H9 (cell line): Measurements from ENCODE around the gene EXOC3. TPM values are rescaled to one million over a fixed set of nuclear protein-coding genes. Genes with fewer than 3 reads are reported as not detected.

Experiments used
- DNase-seq: peaks from one replicate; pipeline ENCODE4 v3.0.0-alpha.2; 2017
- H2AFZ ChIP-seq: one replicate; pipeline ENCODE4 v1.6.1; 2013; ENCODE audit warnings: mild to moderate bottlenecking, low read length, control low read depth, moderate library complexity
- H2AK5ac ChIP-seq: 2 replicates; pipeline ENCODE4 v1.6.1; 2013; ENCODE audit warnings: low read length, control low read depth, mixed read lengths; ENCODE audit not compliant: insufficient read length
- H2BK120ac ChIP-seq: one replicate; pipeline ENCODE4 v1.6.1; 2013; ENCODE audit warnings: low read depth, mild to moderate bottlenecking, low read length, control low read depth, inconsistent platforms; ENCODE audit not compliant: poor library complexity, severe bottlenecking
- H2BK12ac ChIP-seq: 2 replicates; pipeline ENCODE4 v1.6.1; 2013; ENCODE audit warnings: low read length, control low read depth, mixed read lengths, low read depth; ENCODE audit not compliant: insufficient read length
- H2BK15ac ChIP-seq: 2 replicates; pipeline ENCODE4 v1.6.1; 2013; ENCODE audit warnings: low read depth, low read length, control low read depth
- H2BK20ac ChIP-seq: one replicate; pipeline ENCODE4 v1.6.1; 2013; ENCODE audit warnings: low read depth, mild to moderate bottlenecking, low read length, control low read depth, inconsistent platforms; ENCODE audit not compliant: poor library complexity, severe bottlenecking
- H2BK5ac ChIP-seq: 2 replicates; pipeline ENCODE4 v1.6.1; 2013; ENCODE audit warnings: low read length, control low read depth, mixed read lengths; ENCODE audit not compliant: insufficient read length
- H3K14ac ChIP-seq: 2 replicates; pipeline ENCODE4 v1.6.1; 2013; ENCODE audit warnings: low read length, control low read depth; ENCODE audit not compliant: insufficient read depth
- H3K18ac ChIP-seq: 2 replicates; pipeline ENCODE4 v1.6.1; 2013; ENCODE audit warnings: low read depth, mild to moderate bottlenecking, mixed read lengths, low read length, control low read depth; ENCODE audit not compliant: insufficient read length
- H3K23ac ChIP-seq: 2 replicates; pipeline ENCODE4 v1.6.1; 2013; ENCODE audit warnings: low read length, control low read depth, mixed read lengths, low read depth; ENCODE audit not compliant: insufficient read length
- H3K23me2 ChIP-seq: 2 replicates; pipeline ENCODE4 v1.6.1; 2013; ENCODE audit warnings: low read depth, mild to moderate bottlenecking, mixed read lengths, low read length, control low read depth; ENCODE audit not compliant: insufficient read length, poor library complexity, severe bottlenecking
- H3K27ac ChIP-seq: 2 replicates; pipeline ENCODE4 v1.5.1; 2013; ENCODE audit warnings: low read length, control low read depth, mixed read lengths, low read depth; ENCODE audit not compliant: insufficient read length
- H3K27me3 ChIP-seq: 2 replicates; pipeline ENCODE4 v1.6.1; 2013; ENCODE audit warnings: low read length, control low read depth, inconsistent platforms; ENCODE audit not compliant: insufficient read depth
- H3K4ac ChIP-seq: 2 replicates; pipeline ENCODE4 v1.6.1; 2013; ENCODE audit warnings: low read depth, mild to moderate bottlenecking, control low read depth, inconsistent platforms, low read length, moderate library complexity
- H3K4me1 ChIP-seq: 2 replicates; pipeline ENCODE4 v1.6.1; 2013; ENCODE audit warnings: low read length, control low read depth, inconsistent platforms; ENCODE audit not compliant: insufficient read depth
- H3K4me2 ChIP-seq: 2 replicates; pipeline ENCODE4 v1.6.1; 2013; ENCODE audit warnings: low read length, control low read depth, mixed read lengths; ENCODE audit not compliant: insufficient read length, insufficient read depth
- H3K56ac ChIP-seq: 2 replicates; pipeline ENCODE4 v1.6.1; 2013; ENCODE audit warnings: low read depth, mild to moderate bottlenecking, mixed read lengths, low read length, control low read depth; ENCODE audit not compliant: insufficient read length
- H3K79me1 ChIP-seq: 2 replicates; pipeline ENCODE4 v1.6.1; 2013; ENCODE audit warnings: low read depth, mild to moderate bottlenecking, moderate library complexity, low read length, control low read depth, inconsistent platforms; ENCODE audit not compliant: insufficient read depth, poor library complexity, severe bottlenecking
- H3K79me2 ChIP-seq: 2 replicates; pipeline ENCODE4 v1.6.1; 2013; ENCODE audit warnings: low read length, control low read depth, inconsistent platforms; ENCODE audit not compliant: insufficient read depth
- H3K9ac ChIP-seq: 2 replicates; pipeline ENCODE4 v1.6.1; 2013; ENCODE audit warnings: low read length, control low read depth, mixed read lengths; ENCODE audit not compliant: insufficient read length; ENCODE audit errors: extremely low read depth
- H3K9me3 ChIP-seq: one replicate; pipeline ENCODE4 v1.6.1; 2013; ENCODE audit warnings: low read depth, low read length, inconsistent platforms; ENCODE audit not compliant: control insufficient read depth
- H3T11ph ChIP-seq: one replicate; pipeline ENCODE4 v1.6.1; 2013; ENCODE audit warnings: mild to moderate bottlenecking, low read length, control low read depth, inconsistent platforms
- H4K20me1 ChIP-seq: one replicate; pipeline ENCODE4 v1.6.1; 2013; ENCODE audit not compliant: control insufficient read depth, insufficient read length, insufficient read depth
- H4K5ac ChIP-seq: 2 replicates; pipeline ENCODE4 v1.6.1; 2013; ENCODE audit warnings: low read depth, mild to moderate bottlenecking, mixed read lengths, low read length, control low read depth; ENCODE audit not compliant: insufficient read length
- H4K8ac ChIP-seq: replicated peaks from 2 replicates; pipeline ENCODE4 v1.6.1; 2013; ENCODE audit warnings: low read length, control low read depth, mixed read lengths, low read depth; ENCODE audit not compliant: insufficient read length
- H4K91ac ChIP-seq: 2 replicates; pipeline ENCODE4 v1.6.1; 2013; ENCODE audit warnings: low read depth, mild to moderate bottlenecking, moderate library complexity, mixed read lengths, low read length, control low read depth; ENCODE audit not compliant: insufficient read length
- H3K27ac Mint-ChIP-seq, 3 experiments: 2 replicates in 2 of 3; 3 replicates in 1 of 3; pipeline ENCODE4 v1.8.0; 2020 to 2021; ENCODE audit warnings: mixed read lengths in 3 of 3, mild to moderate bottlenecking in 1 of 3, moderate library complexity in 1 of 3
- H3K27me3 Mint-ChIP-seq: 2 replicates; pipeline ENCODE4 v1.8.0; 2021; ENCODE audit warnings: low read depth, mild to moderate bottlenecking, moderate library complexity, mixed read lengths
- H3K36me3 Mint-ChIP-seq, 3 experiments: 2 replicates in 2 of 3; 3 replicates in 1 of 3; pipeline ENCODE4 v1.8.0; 2020 to 2021; ENCODE audit warnings: low read depth in 3 of 3, mixed read lengths in 3 of 3; ENCODE audit not compliant: insufficient read depth in 1 of 3
- H3K4me1 Mint-ChIP-seq, 2 experiments: 2 replicates each; pipeline ENCODE4 v1.8.0; 2020; ENCODE audit warnings: mixed read lengths in 2 of 2
- H3K4me3 Mint-ChIP-seq, 2 experiments: 2 replicates in 1 of 2; 3 replicates in 1 of 2; pipeline ENCODE4 v1.8.0; 2020 to 2021; ENCODE audit warnings: mild to moderate bottlenecking in 2 of 2, mixed read lengths in 2 of 2, moderate library complexity in 1 of 2
- H3K9me3 Mint-ChIP-seq, 2 experiments: 2 replicates in 1 of 2; 3 replicates in 1 of 2; pipeline ENCODE4 v1.8.0; 2020; ENCODE audit warnings: mild to moderate bottlenecking in 2 of 2, mixed read lengths in 2 of 2, moderate library complexity in 1 of 2
- CTCF ChIP-seq: fragments of 200-600 bp; sonication (generic); conservative IDR thresholded peaks from 3 replicates; pipeline ENCODE4 v1.8.0; 2021; ENCODE audit warnings: antibody characterized with exemption, mild to moderate bottlenecking
- WGBS: extraction: QIAGEN DNeasy Blood & Tissue Kit; methylation state at CpG from one replicate; pipeline ENCODE4 v1.1.7; 2013; ENCODE audit warnings: missing lambda C conversion rate, low lambda C conversion rate, mixed read lengths; ENCODE audit not compliant: insufficient read length; ENCODE audit errors: extremely low coverage; 5-methylcytosine and 5-hydroxymethylcytosine counted together
- total RNA-seq: library from RNA; stranded (reverse); gene quantifications from 2 replicates; pipeline ENCODE4 v1.2.1, GENCODE V29; 2021

EXOC3 gene
- total RNA-seq, 1 experiment from 2014 or later, result 36.7 TPM

DNA sequence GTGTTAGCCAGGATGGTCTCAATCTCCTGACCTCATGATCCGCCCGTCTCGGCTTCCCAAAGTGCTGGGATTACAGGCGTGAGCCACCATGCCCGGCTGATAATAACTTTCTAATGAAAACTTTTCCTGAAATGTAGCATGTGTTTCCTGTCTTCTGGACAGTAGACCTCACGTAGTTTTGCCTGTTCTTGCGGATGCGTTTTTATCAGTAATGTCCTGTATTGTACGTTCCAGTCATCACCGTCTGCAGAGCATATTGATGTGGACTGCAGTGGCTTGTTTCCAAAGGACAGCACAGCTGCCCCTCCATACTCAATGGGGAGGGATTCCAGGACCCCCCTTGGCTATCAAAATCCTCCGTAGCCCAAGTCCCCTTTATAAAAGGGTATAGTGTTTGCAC is 12.8 kb downstream of the EXOC3 start:
- peaks cover 13% of the 10 kb centered on the region in 2 experiments for H3K4me1 Mint-ChIP-seq

More for the DNA sequence above, 12.8 kb downstream of the EXOC3 start:
- no peak overlapping the region for H3K14ac ChIP-seq
- H3K4me2 ChIP-seq, result no peak overlapping the region
- no peaks in the 10 kb centered on the region; the same call in 1 of the 2 replicates for H3K4me1 ChIP-seq
- no peaks in the 10 kb centered on the region for H3K27me3 Mint-ChIP-seq
- H2AK5ac ChIP-seq, result no peak overlapping the region
- H4K8ac ChIP-seq, result no peak overlapping the region
- H2BK120ac ChIP-seq, result no peak overlapping the region
- peaks cover 43 to 88% (median 77%) of the 10 kb centered on the region in 3 experiments for H3K36me3 Mint-ChIP-seq
- no peak overlapping the region for H2BK20ac ChIP-seq
- no peak for TF ChIP-seq CTCF
- no peak overlapping the region for H3K18ac ChIP-seq
- peak; percentile 3 for DNase-seq
- H3K23me2 ChIP-seq, result no peaks in the 10 kb centered on the region
- no peak overlapping the region for H3T11ph ChIP-seq
- no peaks in the 10 kb centered on the region for H3K79me2 ChIP-seq
- H2AFZ ChIP-seq, result no peak overlapping the region
- no CpG with 5 or more reads among the region's 11 CpGs for WGBS
- H3K79me1 ChIP-seq, result no peaks in the 10 kb centered on the region
- no peak overlapping the region for H3K27ac ChIP-seq
- H3K4me3 Mint-ChIP-seq, result no peak overlapping the region
- no peak overlapping the region for H4K91ac ChIP-seq
- H3K9me3 Mint-ChIP-seq, result peaks cover 10 to 15% of the 10 kb centered on the region in 2 experiments
- no peak overlapping the region for H3K56ac ChIP-seq
- no peak overlapping the region for H3K4ac ChIP-seq
- H3K27me3 ChIP-seq, result no peaks in the 10 kb centered on the region
- H2BK15ac ChIP-seq, result no peak overlapping the region
- H3K27ac Mint-ChIP-seq, result no peak overlapping the region; a peak in 2 of 7 replicates
- H2BK5ac ChIP-seq, result no peak overlapping the region
- no peak overlapping the region for H4K5ac ChIP-seq
- no peak overlapping the region for H3K9ac ChIP-seq
- no peak overlapping the region for H3K23ac ChIP-seq
- H2BK12ac ChIP-seq, result no peak overlapping the region
- no peaks in the 10 kb centered on the region for H3K9me3 ChIP-seq
- H4K20me1 ChIP-seq, result no peaks in the 10 kb centered on the region
